Astrocyte of the cerebellum (primary cell): ENCODE measurements around the gene ROBO2.

Experiments used
- DNase-seq: peaks from one replicate; pipeline ENCODE4 v3.0.0-alpha.2; 2011; ENCODE audit warnings: low read depth
- H3K4me3 ChIP-seq: 2 replicates; pipeline ENCODE4 v1.5.1; 2011; ENCODE audit warnings: mild to moderate bottlenecking, low read depth, low read length, moderate library complexity
- CTCF ChIP-seq: IDR thresholded peaks from 2 replicates; pipeline ENCODE4 v1.5.1; 2012; ENCODE audit warnings: low read length, low read depth, moderate library complexity, mild to moderate bottlenecking; ENCODE audit errors: missing control alignments
- in situ Hi-C: cut with HindIII; loops from 2 replicates; pipeline ENCODE4 v1.10.0; 2017; ENCODE audit warnings: low sequenced_read_pairs

Gene ROBO2

DNA sequence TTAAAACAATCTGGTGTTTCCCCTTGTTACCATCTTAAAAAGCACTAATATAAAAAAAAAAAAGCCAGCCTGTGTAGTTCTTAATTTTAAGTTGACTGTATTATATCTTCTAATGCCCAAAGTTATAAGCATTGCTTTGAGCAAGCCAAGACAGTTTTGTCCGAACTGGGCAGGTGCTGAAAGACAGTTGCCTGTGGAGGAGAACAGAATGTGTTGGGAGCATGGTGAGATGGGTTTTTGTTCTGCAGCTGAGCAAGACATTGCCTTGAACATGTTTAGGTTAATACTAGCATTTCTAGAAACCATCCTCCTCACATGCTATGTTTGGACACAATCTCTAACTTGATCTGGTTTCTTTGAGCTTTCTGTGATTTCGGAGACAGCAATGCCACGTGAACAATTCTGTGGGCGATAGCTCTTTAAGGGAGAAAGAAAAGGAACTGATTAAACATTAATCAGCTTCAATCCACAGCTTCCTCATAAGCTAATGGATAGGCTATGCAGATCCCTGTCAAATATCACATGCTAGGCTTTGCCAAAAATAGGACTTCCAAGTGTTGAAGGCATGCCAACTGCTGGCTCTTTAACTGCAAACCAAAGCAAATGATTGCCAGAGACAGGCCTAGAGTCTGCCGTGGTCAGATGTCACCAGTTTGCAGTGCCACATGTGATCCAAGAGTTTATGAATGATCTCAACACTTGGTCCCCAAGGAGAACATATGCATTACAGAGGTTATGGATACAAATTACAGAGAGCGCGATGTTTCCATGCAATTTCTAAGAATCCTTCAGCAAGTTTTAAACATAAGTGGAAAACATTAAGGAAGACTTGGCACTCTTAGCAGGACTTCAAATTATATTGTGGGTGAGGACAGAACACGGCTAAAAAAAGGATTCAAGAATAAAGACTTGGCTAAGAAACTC is 428.1 kb downstream of the ROBO2 start:
- no peak overlapping the region for H3K4me3 ChIP-seq
- in situ Hi-C loops: no loop called here
- no peak for TF ChIP-seq CTCF
- no peak for DNase-seq

- no peak for DNase-seq
- in situ Hi-C loops: no loop called here
- no peak for TF ChIP-seq CTCF
Measured at GRCh38 chr3:77468626-77469020, 428.7 kb downstream of the ROBO2 start.

DNA sequence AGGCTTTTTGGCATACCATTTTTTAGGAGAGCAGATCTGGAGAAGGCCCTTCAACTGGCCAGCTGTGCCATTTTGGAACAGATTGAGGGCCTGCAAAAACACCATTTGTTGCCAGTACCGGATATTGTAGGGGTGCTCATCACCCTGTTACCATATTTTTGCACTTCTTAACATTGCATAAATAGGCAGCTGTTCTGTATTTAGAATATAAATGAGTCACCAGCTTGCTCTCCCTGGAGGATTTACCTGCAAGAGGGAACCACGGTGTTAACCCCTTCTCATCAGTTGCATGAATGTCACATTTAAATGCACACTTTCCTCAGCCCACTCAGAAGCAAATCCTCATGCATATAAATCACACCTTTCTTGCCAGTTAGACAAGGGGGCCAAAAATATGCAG is 435.6 kb downstream of the ROBO2 start:
- no peak overlapping the region for H3K4me3 ChIP-seq
- TF ChIP-seq CTCF: no peak
- in situ Hi-C loops: no loop called here
- DNase-seq: no peak

More at GRCh38 chr3:77468626-77469020, 428.7 kb downstream of the ROBO2 start:
- no peak overlapping the region for H3K4me3 ChIP-seq

DNA sequence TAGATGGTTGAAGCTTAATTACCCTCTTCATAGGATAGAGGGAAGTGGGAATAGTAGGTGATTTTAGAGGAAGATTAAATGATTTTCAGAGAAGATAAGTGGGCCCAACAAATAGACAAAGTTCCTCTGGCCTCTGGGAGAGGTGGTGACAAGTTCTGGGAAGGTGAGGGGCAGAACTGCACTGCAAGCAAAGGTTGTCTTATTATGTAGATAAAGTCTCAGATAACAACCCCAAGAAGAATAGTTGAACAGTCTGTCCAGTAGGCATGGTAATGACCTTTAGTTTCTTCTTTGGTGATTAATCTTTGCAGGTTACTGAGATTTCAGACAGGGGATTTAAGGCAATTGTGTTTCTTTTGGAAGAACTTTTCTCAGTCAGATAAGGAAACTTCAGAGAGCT is 439.1 kb downstream of the ROBO2 start:
- in situ Hi-C loops: no loop called here
- no peak for TF ChIP-seq CTCF
- no peak for DNase-seq
- no peak overlapping the region for H3K4me3 ChIP-seq

- in situ Hi-C loops: no loop called here
Measured at GRCh38 chr3:77489216-77489615, 449.3 kb downstream of the ROBO2 start.

GRCh38 chr3:77491961-77492360 is 452.1 kb downstream of the ROBO2 start:
- no peak for TF ChIP-seq CTCF
- H3K4me3 ChIP-seq: no peak overlapping the region
- DNase-seq: no peak
- in situ Hi-C loops: no loop called here

More at GRCh38 chr3:77489216-77489615, 449.3 kb downstream of the ROBO2 start:
- H3K4me3 ChIP-seq: no peak overlapping the region
- no peak for DNase-seq
- TF ChIP-seq CTCF: no peak
